Muscle of back (tissue), 11 donors: ENCODE results near the gene POU5F1. TPM values are rescaled to one million over a fixed set of nuclear protein-coding genes. Genes with fewer than 3 reads are reported as not detected.
"Not testable (repeated sequence)": the region's sequence is repeated elsewhere in the genome, so short reads cannot be mapped to it uniquely, and the experiment has no call there.

Source experiments
- DNase-seq, 3 donors: peaks; one replicate each; pipeline versions ENCODE4 v3.0.0 to v3.0.0-alpha.2; 2013
- polyA plus RNA-seq, 10 donors: library from polyadenylated mRNA; unstranded; fragments of 120-200 nt; gene quantifications; one replicate each; pipeline ENCODE4 v1.2.1, GENCODE V29; 2013; ENCODE audit not compliant: insufficient read length in 10 of 10

POU5F1 gene
- polyA plus RNA-seq, 10 donors: 0.41 to 3.4 (median 0.71) TPM; not detected in 1

DNA sequence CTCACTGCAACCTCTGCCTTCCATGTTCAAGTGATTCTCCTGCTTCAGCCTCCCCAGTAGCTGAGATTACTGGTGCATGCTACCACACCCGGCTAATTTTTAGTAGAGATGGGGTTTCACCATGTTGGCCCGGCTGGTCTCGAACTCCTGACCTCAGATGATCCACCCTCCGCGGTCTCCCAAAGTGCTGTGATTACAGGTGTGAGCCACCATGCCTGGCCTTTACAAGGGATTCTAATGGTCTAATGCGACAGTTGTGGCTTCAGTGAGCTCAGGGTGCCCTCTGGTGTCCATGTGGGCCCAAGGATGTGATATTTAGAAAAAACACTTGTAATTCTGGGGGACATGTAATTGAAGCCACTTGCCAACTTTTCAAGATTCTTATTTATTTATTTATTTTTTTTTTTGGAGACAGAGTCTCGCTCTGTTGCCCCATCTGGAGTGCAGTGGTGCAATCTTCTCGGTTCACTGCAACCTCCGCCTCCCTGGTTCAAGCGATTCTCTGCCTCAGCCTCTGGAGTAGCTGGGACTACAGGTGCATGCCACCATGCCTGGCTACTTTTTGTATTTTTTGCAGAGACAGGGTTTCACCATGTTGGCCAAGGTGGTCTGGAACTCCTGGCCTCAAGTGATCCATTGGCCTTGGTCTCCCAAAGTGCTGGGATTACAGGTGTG is 22.1 kb upstream of the POU5F1 start:
- DNase-seq: peak; percentile 50 to 77 (median 56)

DNA sequence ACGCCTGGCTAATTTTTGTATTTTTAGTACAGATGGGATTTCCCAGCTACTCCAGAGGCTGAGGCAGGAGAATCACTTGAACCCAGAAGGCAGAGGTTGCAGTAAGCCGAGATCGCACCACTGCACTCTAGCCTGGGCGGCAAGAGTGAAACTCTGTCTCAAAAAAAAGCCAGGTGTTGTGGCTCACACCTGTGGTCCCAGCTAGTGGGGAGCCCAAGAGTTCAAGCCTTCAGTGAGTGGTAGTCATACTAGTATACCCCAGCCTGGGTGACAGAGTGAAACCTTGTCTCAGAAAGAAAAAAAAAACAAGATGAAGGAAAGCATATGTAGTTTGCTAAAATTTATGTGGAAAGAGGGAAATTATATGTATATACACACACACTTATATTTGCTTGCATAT is 20.0 kb upstream of the POU5F1 start:
- no peak for DNase-seq

DNA sequence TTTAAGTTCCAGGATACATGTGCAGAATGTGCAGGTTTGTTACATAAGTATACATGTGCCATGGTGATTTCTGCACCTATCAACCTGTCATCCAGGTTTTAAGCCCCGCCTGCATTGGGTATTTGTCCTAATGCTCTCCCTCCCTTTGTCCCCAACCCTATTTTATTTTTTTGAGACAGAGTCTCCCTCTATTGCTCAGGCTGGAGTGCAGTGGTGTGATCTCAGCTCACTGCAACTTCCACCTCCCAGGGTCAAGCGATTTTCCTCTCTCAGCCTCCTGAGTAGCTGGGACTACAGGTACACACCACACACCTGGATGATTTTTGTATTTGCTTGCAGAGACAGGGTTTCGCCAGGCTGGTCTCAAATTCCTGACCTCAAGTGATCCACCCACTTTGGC is 18.7 kb upstream of the POU5F1 start:
- not testable (repeated sequence) for DNase-seq

DNA sequence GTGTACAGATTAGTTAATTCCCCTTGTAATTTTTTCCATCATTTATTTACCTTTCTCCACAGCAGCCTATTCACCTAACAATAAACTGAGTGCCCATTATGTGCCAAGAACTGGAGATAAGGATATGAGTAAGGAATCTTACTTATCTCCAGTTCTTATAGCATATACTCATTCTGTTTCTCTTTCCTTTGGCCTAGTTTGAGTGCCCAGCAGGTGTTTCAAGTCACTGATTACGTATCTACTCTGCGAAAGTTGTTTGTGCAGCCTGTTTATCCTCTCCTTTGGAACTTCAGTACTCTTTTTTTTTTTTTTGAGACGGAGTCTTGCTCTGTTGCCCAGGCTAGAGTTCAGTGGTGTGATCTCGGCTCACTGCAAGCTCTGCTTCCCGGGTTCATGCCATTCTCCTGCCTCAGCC is 17.3 kb upstream of the POU5F1 start:
- DNase-seq: no peak

DNA sequence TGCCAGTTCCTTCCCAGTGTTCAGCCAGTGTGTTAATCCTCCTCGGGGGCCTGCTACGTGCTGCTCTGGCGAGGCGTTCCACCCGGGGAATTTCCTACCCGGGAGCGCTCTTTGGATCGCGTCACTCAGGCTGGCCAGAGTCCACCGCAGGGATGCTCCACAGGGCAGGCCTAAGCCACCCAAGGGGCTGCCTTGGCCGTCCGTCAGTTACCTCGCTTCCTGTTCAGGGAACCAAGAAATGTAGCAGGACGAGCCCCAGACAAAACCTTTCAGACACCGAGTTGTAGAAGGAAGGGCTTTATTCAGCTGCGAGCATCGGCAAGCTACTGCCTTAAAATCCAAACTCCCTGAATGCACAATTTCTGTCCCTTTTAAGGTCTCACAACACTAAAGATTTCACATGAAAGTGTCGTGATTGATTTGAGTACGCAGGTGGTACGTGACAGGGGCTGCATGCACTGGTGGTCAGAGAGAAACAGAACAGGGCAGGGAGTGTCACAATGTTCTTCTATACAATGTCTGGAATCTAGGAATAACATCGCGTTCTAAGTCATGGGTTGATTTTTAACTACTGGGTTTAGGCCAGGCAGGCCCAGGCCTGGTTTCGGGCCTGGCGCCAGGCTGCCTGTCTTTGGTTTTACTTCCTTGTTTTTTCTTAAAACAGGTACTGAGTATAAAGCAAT is 15.7 kb upstream of the POU5F1 start:
- peak in 1 of 3 donors; percentile 22 for DNase-seq

DNA sequence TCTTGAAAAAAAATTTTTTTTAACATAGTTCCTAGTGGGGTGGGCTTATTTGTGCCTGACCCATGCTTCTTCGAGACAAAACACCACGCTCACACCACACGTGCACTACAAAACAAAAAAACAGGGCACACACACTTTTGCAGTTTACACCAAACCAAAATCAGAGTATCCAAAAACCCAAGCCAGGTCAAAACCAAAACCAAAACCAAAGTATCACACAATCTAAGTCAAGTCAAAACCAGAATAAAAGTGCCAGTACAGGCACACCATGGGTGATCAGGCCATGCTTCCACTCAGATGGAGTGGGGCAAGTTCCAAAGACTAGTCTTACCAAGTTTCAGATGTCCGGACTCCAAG is 15.2 kb upstream of the POU5F1 start:
- not testable (repeated sequence) for DNase-seq

DNA sequence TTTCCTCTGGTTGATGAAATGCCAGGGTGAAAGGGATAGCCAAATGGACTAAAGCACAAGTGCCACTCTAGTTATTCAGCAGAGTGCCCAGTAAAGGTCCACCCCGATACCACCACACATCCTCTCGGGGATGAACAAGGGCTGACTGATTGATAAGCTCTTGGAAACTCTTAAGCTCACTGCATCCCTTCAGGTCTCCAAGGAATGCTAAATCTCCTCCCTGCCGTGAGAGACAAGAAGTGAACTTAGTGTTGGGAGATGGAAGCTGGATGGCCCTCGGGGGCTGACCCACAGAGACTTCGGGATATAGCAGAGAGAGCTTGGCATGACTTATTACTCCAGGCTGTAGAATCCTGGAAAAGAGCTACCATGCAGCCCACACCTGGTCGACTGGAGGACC is 13.4 kb upstream of the POU5F1 start:
- not testable (repeated sequence) for DNase-seq

DNA sequence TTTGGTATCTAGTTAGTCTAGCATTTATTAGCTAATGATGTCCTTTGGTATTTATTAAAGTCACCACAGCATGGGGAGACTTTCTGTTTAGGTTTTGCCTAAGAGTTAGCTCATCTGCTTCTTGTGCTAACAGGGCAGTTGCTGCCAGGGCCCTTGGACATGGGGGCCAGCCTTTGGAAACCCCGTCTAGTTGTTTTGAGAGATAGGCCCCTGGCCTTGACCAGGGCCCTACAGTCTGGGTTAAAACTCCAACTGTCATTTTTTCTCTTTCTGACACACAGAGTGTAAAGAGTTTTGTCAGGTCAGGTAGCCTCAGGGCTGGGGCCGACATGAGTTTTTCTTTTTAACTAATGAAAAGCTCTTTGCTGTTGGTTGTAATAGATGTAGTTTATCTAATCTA is 12.8 kb upstream of the POU5F1 start:
- not testable (repeated sequence) for DNase-seq

DNA sequence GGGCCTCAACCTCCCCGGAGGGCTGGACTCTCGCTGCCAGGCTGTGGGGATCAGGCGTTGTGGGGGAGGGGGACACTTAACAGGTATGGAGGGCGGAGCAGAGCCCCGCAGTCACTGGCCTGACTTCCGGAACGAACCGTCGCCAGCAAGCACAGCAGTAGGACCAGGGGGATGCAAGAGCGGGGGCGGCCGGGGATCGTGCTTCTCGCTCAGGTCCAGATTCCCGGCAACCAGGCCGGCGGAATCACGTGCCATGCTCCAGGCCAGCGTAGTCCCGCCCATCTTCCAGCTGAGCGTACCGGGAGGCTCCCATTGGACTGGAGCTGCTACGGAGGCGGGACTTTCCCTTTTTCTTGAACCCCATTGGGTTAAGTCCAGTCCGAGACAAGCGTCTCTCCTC is 10.0 kb upstream of the POU5F1 start:
- DNase-seq: peak; percentile 46 to 85 (median 56)

DNA sequence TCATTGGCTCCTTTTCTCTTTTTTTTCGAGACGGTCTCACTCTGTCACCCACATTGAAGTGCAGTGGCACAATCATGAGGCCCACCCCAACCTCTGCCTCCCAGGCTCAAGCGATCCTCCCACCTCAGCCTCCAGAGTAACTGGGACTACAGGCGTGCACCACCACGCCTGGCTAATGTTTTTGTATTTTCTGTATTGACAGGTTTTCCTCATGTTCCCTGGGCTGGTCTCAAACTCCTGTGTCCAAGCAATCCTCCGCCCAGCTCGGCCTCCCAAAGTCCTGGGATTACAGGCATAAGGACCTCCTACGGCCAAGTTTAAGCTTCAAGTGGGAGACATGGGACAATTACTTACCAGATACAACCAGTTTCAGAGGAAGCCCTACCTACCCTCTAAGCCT is 9.4 kb upstream of the POU5F1 start:
- no peak for DNase-seq

DNA sequence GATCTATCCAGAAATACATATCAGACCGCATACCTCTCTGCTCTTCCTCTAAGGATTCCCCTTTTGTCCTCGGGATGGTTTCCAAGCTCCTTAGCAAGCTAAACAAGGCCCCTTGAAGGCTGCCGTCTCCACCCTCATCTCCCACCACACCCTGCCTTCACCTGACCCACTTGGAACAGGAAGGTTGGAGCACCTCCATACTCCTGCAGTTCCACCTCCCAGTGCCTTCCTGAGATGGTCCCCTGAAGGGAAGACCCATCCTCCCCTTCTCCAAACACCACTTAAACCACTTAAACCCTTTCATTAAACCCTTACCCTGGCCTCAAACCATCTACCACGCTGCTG is 8.5 kb upstream of the POU5F1 start:
- DNase-seq: no peak

DNA sequence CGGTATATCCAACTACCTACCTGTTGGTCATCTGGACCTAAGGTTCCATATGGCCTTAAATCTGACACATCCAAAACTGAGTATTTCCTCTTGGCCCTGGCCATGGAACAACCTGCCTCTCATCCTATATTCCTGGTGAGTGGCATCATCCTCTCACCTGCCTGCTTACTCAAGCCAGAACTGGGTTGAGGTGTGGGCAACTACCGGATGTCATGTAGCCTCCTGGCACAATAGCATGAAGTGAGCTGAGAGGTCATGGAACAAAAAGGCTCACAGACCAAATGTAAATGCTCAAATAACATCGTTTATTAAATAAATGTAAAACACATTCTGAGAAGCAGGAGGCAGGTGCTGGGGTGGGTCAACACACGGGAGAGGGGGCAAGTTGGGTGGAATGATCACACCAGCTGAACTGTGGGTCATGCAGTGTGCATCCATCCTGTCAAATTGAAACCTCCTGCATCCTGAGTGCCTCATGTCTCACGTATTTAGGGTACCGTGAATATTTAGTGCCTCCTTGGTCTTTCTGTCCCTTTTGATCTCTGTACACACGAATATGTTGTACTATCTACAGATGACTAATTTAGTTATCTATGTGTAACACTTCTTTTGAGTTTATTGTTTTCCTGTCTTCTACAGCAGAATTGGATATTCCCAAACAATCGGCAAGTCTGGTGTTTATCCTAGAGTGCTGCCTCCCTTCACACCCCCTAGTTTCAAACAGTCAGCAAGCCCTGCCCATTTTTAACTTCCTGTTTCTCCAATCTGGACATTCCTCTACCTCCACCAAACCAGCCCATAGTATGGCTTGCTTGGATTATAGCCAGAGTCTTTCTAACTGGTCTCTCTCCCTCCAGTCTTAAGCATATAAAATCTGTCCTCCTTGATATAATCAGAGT is 7.9 kb upstream of the POU5F1 start:
- DNase-seq: no peak

DNA sequence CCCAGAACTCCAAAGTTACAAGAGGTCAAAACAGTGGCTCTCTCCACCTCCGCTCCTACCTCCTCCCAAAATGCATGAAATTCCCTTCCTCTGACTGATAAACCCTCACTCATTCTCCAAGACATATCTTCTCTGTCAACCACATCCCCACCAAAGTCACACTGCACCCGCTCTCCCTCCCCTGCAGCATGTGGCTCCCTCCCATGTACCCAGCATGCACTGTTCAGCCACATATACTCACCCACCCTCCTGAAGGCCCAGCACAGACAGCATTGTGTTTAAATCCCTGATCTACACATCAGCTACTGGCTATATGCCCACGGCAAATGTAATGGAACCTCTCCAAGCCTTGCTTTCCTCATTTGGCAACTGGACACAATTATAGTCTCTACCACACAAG is 5.5 kb upstream of the POU5F1 start:
- peak in 2 of 3 donors; percentile 36 to 69 for DNase-seq

DNA sequence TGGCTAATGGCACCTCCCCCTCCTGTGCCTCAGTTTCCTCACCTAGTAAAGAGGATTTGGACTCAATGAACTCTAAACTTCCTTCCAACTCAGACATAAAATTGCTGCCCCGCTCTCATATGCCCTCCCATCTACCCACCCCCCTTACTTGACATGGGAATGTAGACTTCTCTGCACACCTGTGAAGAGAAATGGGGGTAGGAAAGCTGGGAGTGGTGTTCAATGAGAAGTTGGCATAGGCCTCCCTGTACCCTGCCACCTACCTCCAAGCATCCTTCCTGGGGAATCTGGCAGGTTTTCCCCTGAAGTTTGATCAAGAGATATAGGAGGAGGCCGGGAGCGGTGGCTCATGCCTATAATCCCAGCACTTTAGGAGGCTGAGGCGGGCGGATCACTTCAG is 3.9 kb upstream of the POU5F1 start:
- DNase-seq: no peak

DNA sequence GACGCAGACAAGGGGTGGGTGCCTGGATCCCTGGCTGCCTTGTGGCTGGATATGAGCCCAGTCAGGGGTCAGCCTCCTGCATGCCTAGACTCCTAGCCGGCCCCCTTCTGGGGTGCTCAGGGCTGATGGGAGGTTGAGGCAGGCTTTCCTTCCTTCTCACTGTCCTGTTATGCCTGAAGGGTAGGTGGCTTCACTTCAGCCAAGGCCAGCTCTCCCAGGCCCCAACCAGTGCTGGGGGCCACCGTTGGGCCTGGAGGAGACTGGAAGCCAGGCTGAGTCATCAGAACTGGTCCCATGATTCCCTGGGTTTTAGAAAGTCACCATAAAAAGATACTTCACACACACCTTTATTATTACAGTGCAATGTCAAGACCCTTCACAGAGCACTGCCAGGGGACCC is 2.9 kb upstream of the POU5F1 start:
- DNase-seq: no peak

DNA sequence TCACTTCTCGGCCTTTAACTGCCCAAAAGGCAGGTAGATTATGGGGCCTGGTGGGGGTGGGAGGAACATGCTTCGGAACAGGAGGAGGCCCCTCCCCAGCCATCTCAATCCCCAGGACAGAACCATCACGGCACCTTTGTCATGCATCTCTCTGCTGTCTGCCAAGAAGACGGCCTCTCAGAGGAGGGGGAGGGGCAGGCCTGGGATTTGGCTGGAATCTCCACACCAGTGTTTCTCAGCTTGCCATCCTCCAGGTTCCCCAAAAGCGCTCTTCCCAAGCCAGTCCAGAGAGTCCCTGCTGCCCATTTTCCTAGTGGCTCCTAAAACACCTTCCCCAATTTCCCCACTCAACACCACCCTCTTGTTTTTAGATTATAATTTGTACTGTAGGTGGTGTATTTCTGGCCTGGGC is 2.5 kb upstream of the POU5F1 start:
- no peak for DNase-seq

DNA sequence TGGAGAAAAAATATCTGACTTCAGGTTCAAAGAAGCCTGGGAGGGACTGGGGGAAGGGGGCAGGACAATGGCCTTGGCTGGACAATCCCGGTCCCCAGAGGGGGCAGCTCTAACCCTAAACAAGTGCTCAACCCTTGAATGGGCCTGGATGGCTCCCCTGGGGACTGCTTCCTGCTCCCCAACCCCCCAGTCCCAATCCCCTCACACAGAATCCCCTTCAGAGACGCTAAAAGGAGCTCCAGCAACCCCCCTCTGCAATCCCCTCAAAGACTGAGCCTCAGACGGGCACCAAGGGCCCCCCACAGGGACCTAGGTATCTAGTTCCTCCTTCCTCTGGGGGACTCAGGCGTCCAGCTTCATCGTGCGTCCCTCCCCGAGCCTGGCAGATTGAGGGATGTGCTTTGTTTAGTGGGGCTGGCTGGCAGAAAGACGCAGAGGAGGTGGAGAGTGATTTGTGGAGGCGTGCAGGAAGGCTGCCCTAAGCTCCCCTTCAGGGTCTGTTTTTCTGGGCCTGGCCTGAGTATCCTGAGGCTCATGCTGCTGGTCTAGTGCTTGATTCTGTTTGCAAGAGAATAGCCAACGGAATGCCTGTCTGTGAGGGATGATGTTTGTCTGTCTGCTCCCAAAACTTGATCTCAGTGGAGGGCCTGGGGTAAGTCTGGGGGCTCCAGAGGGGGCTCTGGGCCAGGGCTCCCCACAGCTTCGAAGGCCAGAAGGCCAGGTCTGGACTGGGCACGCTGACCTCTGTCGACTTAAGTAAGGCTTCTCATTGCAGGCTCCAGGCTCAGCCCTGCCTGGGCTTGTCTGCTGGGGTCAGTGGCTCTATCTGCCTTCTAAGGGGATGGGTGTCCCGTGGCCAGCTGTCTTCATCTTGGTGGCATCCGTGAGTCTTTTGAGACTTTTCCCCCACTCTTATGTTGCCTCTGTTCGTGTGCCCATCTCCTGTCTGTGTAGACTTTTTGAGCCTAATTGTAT is 1.7 kb upstream of the POU5F1 start:
- DNase-seq: no peak

DNA sequence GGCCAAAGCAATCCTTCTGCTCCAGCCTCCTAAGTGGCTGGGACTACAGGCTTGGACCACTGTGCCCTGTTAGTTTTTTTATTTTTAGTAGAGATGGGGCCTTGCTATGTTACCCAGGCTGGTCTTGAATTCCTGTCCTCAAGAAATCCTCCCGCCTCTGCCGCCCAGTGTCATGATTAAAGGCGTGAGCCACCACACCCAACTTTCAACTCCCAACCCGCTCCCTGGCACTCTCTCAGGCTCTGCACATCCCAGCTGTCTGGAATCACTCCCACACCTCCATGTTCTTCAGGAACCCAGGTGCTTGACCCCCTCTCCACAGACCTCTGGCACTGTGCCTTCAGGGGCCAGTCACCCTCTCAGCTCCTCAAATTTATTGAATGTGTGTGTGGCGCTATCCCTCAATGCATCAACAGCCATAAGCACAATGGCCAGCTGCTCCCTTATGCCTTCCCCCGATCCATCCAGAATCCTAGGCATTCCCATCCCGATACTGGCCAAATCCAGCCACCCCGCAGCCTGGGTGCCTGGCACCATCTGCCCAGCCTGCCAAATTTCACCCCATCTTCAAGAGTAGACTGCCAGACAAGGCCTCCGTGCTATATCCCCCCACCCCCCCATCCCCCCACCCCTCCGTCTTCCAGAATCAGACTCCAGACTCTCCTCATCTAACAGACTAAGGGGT is 647 bp upstream of the POU5F1 start:
- no peak for DNase-seq

DNA sequence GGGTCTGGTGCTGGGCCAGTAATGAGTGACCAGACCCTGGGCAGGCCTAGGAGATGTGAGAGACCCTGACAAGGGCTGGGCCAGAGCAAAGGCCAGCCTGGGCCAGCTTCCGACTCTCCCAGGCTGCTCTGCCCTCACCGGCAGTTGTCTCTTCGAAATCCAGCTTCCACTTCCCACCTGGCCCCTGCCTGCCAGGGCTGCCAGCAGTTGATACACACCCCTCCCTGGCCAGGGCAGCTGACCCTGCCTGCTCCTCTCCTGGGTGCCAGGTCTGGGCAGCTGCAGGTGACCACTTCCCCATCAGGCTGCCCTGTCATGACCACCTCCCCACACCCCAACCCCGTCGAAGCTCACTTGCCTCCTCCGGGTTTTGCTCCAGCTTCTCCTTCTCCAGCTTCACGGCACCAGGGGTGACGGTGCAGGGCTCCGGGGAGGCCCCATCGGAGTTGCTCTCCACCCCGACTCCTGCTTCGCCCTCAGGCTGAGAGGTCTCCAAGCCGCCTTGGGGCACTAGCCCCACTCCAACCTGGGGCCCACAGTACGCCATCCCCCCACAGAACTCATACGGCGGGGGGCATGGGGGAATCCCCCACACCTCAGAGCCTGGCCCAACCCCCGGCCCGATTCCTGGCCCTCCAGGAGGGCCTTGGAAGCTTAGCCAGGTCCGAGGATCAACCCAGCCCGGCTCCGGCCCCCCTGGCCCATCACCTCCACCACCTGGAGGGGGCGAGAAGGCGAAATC is 453 bp downstream of the POU5F1 start:
- DNase-seq: not testable (repeated sequence)
